HG02981 (cell line): ENCODE results near the gene GRIA4.

Experiments
- ATAC-seq: cut with Tn5 transposase; IDR thresholded peaks from one replicate; pipeline ENCODE4 v1.9.1; 2021; ENCODE audit warnings: mild to moderate bottlenecking, moderate library complexity; ENCODE audit not compliant: unreplicated experiment

GRIA4 gene

DNA sequence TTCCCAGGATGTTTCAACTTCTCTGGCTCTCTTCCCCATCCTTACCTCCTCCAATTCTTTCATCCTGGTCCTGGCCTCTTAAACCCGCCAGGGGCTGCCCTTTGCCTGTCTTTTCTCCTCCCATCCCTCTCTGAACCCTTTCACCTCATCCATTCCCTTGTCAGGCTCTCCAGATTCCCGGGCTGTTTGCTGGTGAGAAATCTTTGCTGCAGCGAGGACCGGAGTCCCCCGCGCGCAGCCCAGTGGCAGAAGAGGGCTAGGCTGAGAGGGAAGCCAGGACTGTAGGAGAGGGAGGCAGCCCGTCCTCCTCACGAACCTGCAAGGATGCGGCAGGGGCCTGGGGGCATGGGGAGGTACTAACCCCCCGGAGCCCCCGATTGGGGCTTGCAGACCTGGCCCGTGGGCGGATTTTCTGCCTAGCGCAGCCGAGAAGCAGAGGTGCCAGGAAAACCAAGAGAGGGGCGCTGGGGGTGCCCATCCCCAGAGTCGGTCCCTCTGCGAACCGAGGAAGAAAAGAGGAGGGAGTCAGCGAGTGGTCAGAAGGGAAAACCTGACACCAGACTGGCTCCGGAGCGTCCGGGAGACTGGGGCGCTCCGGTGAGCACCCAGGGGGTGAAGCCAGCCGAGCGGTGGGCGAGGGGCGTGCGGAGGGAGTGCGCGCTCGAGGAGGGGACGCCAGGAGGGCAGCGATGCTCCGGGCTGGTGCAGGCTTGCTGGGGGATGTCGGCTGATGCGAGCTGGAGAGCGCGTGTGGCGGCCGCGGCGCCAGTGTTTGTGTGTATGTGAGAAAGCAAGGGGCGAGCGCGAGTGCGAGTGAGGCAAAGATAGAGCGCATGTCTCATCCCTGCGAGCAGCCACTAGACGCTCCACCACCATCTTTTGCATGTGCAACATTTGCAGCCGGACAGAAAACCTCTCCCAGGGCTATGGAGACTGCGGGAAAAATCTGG, at the start of gene GRIA4:
TSS of gene GRIA4 (plus strand) at position 242 of the 950 bp plus-strand sequence. CDS start 925 bp downstream, outside the sequence.
- ATAC-seq = no peak

DNA sequence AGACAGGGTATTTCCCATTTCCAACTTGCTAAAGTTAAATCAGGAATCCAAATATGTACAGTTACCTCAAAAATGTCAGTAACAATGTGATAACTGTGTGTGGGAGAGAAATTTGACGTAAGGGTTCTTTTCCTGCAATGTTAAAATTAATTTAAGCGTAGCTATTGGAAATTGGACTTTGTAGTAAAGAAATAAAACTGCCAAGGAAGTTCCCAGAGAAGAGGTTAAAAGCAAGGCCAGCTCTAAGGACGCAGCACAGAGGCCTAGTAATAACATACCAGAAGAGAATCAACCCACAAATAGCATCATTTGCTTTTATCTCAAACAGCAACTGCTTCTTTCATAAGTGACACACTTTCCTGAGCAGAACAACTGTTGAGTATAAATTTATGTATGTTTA, 36.8 kb upstream of the GRIA4 start:
- no peak for ATAC-seq

DNA sequence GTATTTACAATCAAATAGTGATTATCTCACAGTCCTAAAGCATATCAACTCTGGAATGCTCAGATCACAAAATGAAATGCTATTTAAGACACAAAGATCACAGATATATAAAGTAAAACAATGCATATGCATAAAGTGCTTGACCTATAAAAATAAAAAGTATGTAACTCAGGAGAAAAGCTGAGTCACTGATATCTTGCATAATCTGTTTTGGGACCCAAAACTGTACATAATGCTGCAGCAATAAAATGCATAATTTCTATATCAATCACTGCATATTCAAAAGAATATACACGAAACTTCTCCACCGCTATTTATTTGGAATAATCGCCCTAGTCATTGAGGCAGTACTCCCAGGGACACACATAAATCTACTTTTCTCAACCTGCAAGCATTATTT, 34.9 kb upstream of the GRIA4 start:
- ATAC-seq = no peak

DNA sequence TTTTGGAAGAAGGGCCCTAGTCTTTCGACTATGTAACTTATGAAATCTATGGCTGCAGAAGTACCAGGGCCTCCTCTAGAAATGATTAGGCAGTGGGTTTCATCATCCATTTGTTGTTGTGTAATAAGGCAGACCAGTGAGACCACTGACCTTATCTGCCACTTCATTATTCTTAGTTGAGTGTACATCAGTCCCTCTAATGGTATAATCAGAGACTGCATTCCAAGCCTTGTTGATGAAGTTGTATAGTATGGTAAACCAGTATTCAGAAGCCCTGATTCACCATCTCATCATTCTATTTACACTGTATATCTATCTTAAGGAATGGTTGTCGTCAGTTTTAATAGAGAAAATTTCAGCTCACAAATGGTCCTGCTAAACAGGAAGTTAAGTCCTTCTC, 32.2 kb upstream of the GRIA4 start:
- no peak for ATAC-seq

DNA sequence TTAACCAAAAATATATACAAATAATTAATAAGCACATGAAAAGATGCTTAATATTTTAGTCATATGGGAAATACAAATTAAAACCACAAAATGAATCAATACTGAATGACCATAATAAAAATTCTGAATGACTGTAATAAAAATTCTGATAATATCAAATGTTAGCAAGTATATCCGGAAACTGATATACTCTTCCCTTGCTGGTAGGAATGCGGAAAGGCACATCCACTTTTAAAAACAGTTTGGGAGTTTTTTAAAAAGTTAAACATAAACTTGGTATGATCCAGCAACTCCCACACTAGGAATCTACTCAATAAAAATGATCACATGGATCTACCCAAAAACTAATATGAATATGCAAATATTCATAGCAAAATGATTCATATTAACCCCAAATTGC, 30.8 kb upstream of the GRIA4 start:
- no peak for ATAC-seq

DNA sequence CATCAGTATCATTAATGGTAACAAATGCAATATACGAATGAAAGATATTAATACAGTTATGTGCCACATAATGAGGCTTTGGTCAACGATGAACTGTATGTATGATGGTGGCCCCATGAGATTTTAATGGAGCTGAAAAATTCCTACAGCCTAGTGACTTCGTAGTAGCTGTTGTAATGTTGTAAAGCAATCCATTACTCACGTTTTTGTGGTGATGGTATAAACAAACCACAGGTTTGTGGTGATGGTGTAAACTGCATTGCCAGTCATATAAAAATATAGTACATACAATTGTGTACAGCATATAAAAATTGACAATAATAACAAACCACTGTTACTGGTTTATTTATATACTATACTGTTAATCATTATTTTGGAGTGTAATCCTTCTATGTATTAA, 27.4 kb upstream of the GRIA4 start:
- no peak for ATAC-seq

DNA sequence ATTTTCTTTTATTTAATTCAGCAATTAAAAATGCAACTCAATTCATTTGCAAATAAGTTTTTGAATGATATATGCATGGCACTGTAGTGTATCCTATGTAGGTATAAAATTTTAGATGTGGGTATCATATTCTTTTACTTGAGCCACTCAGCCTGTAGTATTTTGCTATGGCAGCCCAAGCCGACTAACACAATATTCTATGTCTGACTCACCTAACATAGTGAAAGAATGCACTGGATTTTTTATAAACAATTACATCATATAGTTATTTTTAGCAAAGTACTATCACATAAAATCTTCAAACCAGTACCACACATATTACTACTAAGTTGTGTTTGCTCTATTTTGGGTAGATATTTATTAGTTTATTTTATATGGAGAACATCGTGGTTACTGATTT, 21.9 kb upstream of the GRIA4 start:
- ATAC-seq = no peak

DNA sequence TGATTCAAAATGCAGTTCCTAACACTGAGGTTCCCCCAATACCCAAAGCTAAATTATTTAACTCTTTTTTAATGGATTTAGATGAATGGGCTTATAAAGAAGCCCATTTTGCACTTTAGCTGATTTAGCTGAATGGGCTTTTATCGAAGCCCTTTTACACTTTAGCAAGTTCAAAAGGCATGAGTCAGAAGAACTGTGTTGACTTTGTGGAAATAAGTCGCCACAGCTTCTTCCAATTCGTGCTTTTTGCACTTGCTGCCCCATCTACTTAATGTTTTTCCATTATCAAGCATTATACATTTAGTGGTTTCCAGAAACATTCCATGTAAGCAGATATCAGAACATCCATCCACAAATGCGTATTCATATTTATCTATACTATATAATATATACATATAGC, 20.5 kb upstream of the GRIA4 start:
- no peak for ATAC-seq

DNA sequence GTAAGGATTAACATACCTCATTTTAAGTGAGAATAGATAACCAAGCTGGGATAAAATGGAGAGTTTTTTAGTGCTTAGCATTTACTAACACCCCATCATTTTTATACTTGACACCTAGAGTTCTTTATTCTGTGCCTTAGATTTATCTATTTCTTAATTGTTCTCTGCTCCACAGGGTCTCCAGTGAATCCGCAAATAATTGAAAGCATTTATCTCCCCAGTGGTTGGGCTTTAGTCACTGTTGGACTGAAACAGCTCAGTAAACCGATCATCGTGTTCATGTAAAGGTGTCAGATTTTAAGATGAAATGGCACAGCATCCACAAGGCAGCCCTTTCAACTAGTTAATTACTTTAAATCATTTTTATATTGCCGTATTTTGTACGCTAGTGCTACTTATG, 17.8 kb upstream of the GRIA4 start:
- ATAC-seq = no peak

DNA sequence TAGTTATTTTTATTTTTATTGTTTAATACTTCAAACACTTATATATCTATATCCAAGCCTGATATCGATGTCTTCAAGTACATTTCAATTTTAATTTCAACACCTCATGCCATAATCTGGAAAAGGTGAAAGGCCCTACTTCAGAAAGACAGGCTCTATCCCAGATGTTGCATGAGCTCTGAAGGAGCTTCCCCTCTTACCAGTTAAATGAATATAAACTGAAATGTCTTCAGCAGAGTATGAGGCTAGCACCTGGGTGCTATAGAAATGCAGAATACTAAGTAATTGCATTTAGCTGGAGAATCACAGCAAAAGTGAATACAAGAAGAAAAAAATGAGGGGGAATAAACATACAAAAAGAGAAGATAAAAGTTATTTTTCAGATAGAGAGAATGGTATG, 11.5 kb upstream of the GRIA4 start:
- ATAC-seq = no peak

DNA sequence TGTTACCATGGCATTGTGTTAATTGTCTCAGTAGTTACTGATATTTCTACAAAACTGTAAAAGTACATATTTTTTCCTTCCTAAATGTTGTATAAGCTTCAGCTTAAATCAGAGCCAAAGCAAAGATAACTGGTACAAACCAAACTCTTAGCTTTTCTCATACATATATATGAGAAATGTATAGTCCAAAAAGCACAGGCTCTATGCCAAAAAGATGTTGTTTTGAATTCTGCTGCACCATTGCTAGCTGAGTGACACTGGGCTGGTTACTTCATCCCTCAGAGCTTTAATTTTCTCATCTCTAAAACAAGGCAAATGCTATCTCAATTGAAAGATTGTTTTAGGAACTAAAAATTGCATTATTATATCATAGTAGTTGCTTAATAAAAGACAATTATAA, 6.7 kb upstream of the GRIA4 start:
- no peak for ATAC-seq

DNA sequence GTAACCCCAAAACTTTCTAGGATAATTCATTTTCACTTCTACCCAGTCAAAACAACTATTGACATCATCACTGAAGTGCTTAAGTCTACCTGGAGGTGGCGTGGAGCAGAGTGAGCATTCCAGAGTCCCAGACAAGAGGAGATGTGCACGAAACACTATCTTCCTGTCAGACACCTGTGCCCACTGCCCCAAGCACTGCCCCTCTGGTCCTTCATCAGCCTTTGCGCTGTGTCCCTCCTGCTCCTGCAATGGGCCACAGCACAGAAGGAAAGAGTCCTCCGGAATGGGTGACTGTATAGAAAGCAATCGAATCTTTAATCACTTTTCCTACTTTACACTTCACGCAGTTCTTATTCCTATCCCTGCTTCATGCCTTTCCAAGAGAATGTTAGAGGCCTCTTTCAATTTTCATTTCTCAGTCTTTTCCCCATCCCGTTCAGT, 512 bp upstream of the GRIA4 start:
- peak; percentile 80 for ATAC-seq

DNA sequence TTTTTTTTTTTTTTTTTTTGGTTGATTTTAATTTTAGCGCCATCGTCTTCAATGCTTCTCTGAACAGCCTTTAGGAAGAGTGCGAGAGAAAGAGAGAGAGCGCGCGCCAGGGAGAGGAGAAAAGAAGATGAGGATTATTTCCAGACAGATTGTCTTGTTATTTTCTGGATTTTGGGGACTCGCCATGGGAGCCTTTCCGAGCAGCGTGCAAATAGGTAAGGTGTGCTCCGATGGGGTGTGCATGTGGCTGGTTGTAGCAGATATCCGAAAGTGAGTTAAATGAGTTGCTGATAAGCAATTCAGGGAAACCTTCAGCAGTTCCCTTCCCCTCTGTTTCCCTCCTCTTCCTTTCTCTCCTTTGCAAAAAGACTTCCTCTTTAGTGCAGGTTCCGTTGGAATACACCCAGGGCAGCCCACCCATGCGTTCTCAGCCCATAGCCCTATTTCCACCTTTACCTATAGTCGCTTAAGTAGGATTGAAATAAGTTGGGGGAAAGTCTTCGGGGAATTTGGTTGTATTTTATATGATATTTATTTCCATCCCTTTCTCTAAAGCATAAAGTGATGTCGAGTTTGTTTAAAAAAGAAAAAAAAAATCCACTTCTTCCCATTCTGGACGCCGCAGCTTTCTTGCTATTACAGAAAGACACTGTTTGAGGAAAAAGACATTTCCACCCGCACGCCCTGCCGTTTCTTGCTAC, 1.1 kb downstream of the GRIA4 start:
- no peak for ATAC-seq

DNA sequence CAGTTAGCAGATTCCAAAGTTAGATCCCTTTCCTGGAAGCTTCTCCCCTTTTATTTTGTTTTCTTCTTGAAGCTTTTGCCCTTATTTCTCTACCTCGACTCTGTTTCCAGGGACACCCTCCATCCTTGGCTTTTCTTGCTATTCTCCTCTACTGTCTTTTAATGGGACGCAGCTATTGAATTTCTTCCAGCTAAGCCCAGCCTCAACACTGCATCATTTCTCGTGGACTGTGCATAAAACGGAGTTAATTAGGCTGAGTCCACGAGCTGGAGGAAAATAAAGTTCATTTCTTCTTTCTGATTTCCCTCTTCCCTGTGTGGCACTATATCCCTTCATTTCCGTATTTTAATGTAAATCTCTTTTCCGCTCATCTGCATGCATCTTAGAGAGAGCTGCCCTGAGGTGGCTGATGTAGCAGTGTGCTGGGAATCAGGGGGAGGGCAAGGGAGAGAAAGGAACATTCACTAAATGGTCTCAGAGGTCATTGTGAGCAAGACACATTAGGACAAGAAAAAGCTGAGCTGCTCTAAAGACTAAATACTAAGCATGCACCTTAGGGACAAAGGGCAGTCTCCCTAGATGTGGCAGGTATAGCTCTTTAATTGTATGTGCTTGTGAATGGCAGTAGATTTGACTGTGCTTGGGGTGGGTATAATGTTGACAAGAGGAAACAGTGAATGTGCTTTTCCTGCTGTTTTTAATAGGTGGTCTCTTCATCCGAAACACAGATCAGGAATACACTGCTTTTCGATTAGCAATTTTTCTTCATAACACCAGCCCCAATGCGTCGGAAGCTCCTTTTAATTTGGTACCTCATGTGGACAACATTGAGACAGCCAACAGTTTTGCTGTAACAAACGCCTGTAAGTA, 1.9 kb downstream of the GRIA4 start:
- ATAC-seq = no peak

DNA sequence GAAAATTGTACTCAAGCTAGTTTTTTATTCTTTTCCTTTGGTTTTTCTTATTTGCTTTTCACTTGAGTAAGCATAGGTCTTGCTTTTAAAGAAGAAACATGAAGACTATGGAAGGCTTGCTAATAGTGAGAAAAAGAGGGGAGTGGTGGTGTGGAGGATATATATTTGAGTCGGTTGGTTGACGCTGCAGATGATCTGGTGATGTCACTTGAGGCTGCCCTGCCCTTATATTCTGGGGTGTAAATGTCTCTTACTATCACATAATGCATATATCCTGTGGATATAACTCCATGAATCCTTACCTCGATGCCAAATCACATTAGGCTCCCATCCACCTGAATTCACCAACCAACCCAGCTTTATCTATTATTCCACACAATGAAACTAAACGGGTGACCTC, 2.9 kb downstream of the GRIA4 start:
- no peak for ATAC-seq

DNA sequence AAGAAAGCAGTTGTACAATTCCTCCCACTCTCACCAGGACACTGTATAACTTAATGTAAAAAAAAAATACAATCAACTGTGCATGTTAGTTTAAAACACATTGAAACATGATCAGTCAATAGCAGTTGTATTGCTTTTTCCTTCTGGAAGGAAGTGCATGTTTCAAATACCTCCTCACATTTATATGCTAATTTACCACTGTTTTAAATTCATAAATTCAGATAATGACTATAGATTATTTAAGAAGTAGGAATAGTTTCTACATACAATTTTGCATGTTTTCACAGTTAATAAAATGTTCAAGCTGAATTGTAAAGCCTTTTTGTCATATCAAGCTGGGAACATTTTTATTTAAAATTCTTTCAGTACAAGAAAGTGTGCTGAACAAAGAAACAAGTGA, 3.3 kb downstream of the GRIA4 start:
- ATAC-seq = no peak

DNA sequence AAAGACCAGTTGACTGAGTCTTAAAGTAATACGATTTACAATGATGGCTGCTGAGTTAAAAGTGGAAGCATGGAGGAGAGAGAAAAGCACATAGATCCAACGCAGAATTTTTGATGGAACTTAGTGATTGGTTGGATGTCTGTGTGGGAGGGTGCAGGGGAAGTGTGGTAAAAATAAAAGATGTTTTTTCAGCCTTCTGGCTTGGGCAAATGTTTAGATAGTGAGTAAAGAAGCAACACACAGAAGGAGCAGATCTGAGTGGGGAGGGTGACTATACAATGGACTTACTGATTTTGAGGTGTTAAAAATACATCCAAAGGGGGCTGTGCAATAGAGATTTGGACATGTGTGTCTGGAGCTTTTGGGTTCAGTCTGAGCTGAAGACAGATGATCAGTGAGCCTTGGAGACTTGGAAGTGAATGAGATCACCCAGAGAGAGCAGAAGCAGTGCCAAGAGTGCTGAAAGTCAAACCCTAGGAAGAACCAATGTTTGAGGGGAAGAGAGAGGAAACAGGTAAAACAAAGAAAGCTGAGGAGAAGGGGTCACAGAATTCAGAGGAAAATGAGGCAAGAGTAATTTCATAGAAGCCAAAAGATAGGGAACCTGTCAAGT, 8.6 kb downstream of the GRIA4 start:
- ATAC-seq = no peak

DNA sequence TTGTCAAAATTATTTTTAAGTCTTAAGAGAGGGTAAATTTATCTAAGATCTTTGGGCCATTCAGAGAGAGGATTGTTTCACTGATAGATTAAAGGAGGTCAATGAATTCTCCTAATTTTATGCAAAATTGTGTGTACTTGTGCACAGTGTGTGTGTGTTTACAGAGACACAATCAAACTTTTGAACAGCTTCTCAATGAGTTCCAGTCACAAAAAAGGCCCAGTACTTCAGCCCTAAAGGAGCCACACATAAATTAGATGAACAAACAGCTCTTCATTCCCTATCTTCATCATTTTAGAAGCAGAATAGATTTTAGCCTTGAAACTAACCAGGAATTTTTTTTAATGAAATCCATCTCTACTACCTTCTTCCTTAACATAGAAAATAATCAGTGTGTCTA, 9.7 kb downstream of the GRIA4 start:
- ATAC-seq = no peak

DNA sequence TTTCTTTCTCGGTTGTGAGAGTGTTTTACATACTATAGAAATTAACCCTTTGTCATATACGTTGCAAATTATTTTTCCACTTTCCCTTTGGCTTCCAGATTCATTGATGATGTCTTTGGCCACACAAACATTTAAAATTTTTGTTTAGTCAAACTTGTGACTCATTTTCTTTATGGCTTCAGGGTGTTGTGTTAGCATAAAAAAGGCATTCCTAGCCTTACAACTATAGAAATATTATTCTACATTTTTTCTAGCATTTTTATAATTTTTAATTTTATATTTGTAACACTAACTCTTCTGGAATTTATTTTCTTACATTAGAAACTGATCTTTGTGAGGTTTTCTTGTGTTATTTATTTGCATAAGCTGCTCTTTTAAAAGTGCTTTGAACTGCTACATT, 12.1 kb downstream of the GRIA4 start:
- no peak for ATAC-seq

DNA sequence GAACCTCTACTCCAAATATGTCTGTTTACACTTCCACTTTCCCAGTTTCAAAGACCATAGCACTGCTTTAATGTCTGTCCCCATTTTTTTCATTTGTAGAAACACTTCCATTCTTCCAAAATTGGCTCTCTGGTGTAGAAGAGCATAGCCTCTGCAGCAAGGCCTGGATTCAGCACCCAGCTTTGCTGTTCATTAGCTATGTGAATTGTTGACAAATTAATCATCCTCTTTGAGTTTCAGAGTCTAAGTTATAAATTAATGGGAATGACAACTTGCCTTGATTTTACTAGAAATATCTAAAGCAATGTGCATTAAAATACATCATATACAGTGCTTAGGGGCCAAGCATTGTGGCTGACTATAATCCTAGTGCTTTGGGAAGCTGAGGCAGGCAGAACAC, 22.4 kb downstream of the GRIA4 start:
- no peak for ATAC-seq

DNA sequence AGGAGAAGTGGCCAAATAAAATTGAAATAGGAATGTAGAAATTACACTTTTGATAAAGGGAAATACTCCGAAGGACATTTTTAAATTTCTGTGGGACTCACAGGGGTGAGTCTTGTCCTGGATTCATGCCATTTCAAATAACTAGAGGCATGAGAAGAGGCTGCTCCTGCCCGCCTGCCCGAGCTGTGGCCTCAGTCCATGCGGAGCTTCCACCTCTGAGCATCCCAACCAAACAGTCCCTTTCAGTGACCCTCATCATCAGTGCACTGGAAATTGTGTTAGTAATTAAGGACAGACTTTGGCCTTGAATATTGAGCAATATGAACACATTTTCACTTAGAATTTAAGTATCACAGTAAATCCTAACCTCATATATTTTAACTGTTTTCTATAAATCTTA, 25.6 kb downstream of the GRIA4 start:
- ATAC-seq = no peak
